Measurements from ENCODE around the gene CXCL17.

CXCL17 gene

GRCh38 chr19:42397263-42398166, 45.2 kb downstream of the CXCL17 start:
- no peak for DNase-seq

GRCh38 chr19:42396381-42397262, 46.1 kb downstream of the CXCL17 start:
- peak; percentile 93 for DNase-seq

GRCh38 chr19:42394751-42395150, 48.0 kb downstream of the CXCL17 start:
- no peak for DNase-seq

- no peak for DNase-seq
Observed at GRCh38 chr19:42392165-42392564, 50.6 kb downstream of the CXCL17 start.

GRCh38 chr19:42389899-42390298, 52.8 kb downstream of the CXCL17 start, which contains the start of gene CNFN:
Gene CNFN (minus strand): TSS chr19:42390297. CDS start chr19:42389037, 1,260 bp downstream.
- DNase-seq, result no peak

GRCh38 chr19:42388851-42389489, 53.8 kb downstream of the CXCL17 start:
- DNase-seq, result no peak

- DNase-seq, result no peak
Observed at GRCh38 chr19:42386974-42387707, 55.6 kb downstream of the CXCL17 start.

- no peak for DNase-seq
Observed at GRCh38 chr19:42380155-42380554, 62.6 kb downstream of the CXCL17 start.

Data from NCI-H1048 (cell line).